BLaER1 (cell line): ENCODE results near the gene SLC25A3.

Experiments
- H3K27ac ChIP-seq: shearing (Covaris generic); formaldehyde crosslinking; 2 replicates; pipeline ENCODE4 v1.8.1; 2022
- H3K27me3 ChIP-seq: shearing (Covaris generic); formaldehyde crosslinking; 2 replicates; pipeline ENCODE4 v1.8.1; 2022
- H3K36me3 ChIP-seq: shearing (Covaris generic); formaldehyde crosslinking; 2 replicates; pipeline ENCODE4 v1.8.1; 2022
- H3K4me1 ChIP-seq: shearing (Covaris generic); formaldehyde crosslinking; 2 replicates; pipeline ENCODE4 v1.8.1; 2022
- H3K4me2 ChIP-seq: shearing (Covaris generic); formaldehyde crosslinking; 2 replicates; pipeline ENCODE4 v1.8.1; 2022
- H3K4me3 ChIP-seq: shearing (Covaris generic); formaldehyde crosslinking; 2 replicates; pipeline ENCODE4 v1.8.1; 2022
- H3K9ac ChIP-seq: shearing (Covaris generic); formaldehyde crosslinking; 2 replicates; pipeline ENCODE4 v1.8.1; 2022
- H3K9me3 ChIP-seq: shearing (Covaris generic); formaldehyde crosslinking; 2 replicates; pipeline ENCODE4 v1.8.1; 2022
- H4K20me1 ChIP-seq: shearing (Covaris generic); formaldehyde crosslinking; 2 replicates; pipeline ENCODE4 v1.8.1; 2022
- Cebpa-rat ChIP-seq: shearing (Covaris generic); IDR thresholded peaks from 2 replicates; pipeline ENCODE4 v1.8.1; 2022

The SLC25A3 gene

GRCh38 chr12:98651328-98651727 lies 57.8 kb downstream of the SLC25A3 start:
- H3K9me3 ChIP-seq, result no peaks in the 10 kb centered on the region
- no peak for TF ChIP-seq Cebpa-rat
- no peak overlapping the region for H3K4me2 ChIP-seq
- peaks cover 11% of the 10 kb centered on the region for H3K4me1 ChIP-seq
- H3K27me3 ChIP-seq, result no peaks in the 10 kb centered on the region
- no peak overlapping the region for H3K9ac ChIP-seq
- H3K36me3 ChIP-seq, result peaks cover 52% of the 10 kb centered on the region
- H3K4me3 ChIP-seq, result no peak overlapping the region
- no peak overlapping the region for H3K27ac ChIP-seq
- peaks cover 10% of the 10 kb centered on the region; the same call in 1 of the 2 replicates for H4K20me1 ChIP-seq

- H4K20me1 ChIP-seq, result no peaks in the 10 kb centered on the region
- H3K9me3 ChIP-seq, result no peaks in the 10 kb centered on the region
- H3K9ac ChIP-seq, result no peak overlapping the region
- H3K36me3 ChIP-seq, result peaks cover 66% of the 10 kb centered on the region
- no peak overlapping the region for H3K27ac ChIP-seq
- H3K4me3 ChIP-seq, result no peak overlapping the region
- TF ChIP-seq Cebpa-rat, result no peak
- H3K4me2 ChIP-seq, result no peak overlapping the region
- H3K4me1 ChIP-seq, result no peaks in the 10 kb centered on the region
- no peaks in the 10 kb centered on the region for H3K27me3 ChIP-seq
Measured at GRCh38 chr12:98653866-98654493, 60.5 kb downstream of the SLC25A3 start.
